K562 (cell line): Measurements from ENCODE around the gene NAGLU. TPM values are rescaled to one million over a fixed set of nuclear protein-coding genes. Genes with fewer than 3 reads are reported as not detected.
A peak's percentile ranks its signal among the peaks of the same experiment; 100 is the strongest.

Experiments used
- ATAC-seq: fragments of 200-7000 bp; cut with Tn5 transposase; 3 replicates; pipeline ENCODE4 v1.9.1; 2020; ENCODE audit warnings: moderate library complexity
- BruUV-seq: library from RNA; stranded (reverse); fragments of 400-500 nt; replicated peaks from 2 replicates; lab custom pipeline; 2021; lab: Mats Ljungman, UMichigan
- CTCF ChIA-PET: fragments of 300-600 bp; formaldehyde crosslinking; extraction: SDS; loops from one replicate; lab custom pipeline; 2021; ENCODE audit warnings: low intra/inter-chr PET ratio; lab: Yijun Ruan, JAX
- POLR2A ChIA-PET: fragments of 300-600, 350-650 bp; sonication (Branson Sonifier 250); formaldehyde crosslinking; extraction: SDS; loops from one replicate; lab custom pipeline; 2021; ENCODE audit warnings: antibody characterized with exemption, inconsistent platforms; lab: Yijun Ruan, JAX
- DNase-seq, 4 experiments: peaks; one replicate each; pipeline versions ENCODE4 v3.0.0 to v3.0.0-alpha.2; 2011 to 2018; ENCODE audit warnings: low spot score in 3 of 4, mixed read lengths in 3 of 4; ENCODE audit errors: extremely low read depth in 1 of 4
- FAIRE-seq: peaks from 2 replicates; lab custom pipeline; 2011; peaks lifted over from hg19 to GRCh38; lab: Jason Lieb, UNC
- H2AFZ ChIP-seq: 2 replicates; pipeline ENCODE4 v1.6.0; 2011; ENCODE audit warnings: low read depth, low read length, control low read depth, inconsistent platforms
- H3K27ac ChIP-seq: fragments of 200-600 bp; 3 replicates; pipeline ENCODE4 v1.8.0; 2011; ENCODE audit warnings: low read depth, mild to moderate bottlenecking, control low read depth, inconsistent platforms, low read length, moderate library complexity, mixed read lengths; ENCODE audit errors: extremely low read depth
- H3K27me3 ChIP-seq, 2 experiments: fragments of 300-600 bp in 1 of 2; 2 replicates in 1 of 2; 3 replicates in 1 of 2; pipeline versions ENCODE4 v1.6.0 to v1.8.0; 2011; ENCODE audit warnings: inconsistent platforms in 2 of 2, low read length in 2 of 2, mild to moderate bottlenecking in 1 of 2, mixed read lengths in 1 of 2, moderate library complexity in 1 of 2; ENCODE audit not compliant: control insufficient read depth in 2 of 2, insufficient read depth in 2 of 2
- H3K36me3 ChIP-seq: fragments of 300-600 bp; 3 replicates; pipeline ENCODE4 v1.8.0; 2011; ENCODE audit warnings: mild to moderate bottlenecking, low read length, inconsistent platforms; ENCODE audit not compliant: control insufficient read depth, insufficient read depth
- H3K4me1 ChIP-seq, 2 experiments: fragments of 200-600 bp in 1 of 2; replicated peaks in 1 of 2; 2 replicates in 1 of 2; 3 replicates in 1 of 2; pipeline versions ENCODE4 v1.5.1 to v1.8.0; 2011; ENCODE audit warnings: inconsistent platforms in 2 of 2, low read length in 2 of 2, mild to moderate bottlenecking in 1 of 2, mixed read lengths in 1 of 2, moderate library complexity in 1 of 2; ENCODE audit not compliant: control insufficient read depth in 2 of 2, insufficient read depth in 2 of 2
- H3K4me2 ChIP-seq: 2 replicates; pipeline ENCODE4 v1.6.1; 2011; ENCODE audit warnings: low read length, control low read depth, inconsistent platforms, mixed read lengths; ENCODE audit not compliant: insufficient read depth
- H3K4me3 ChIP-seq: fragments of 200-600 bp; sonication (generic), shearing (Covaris generic); 2 replicates; pipeline ENCODE4 v1.5.1; 2016; ENCODE audit warnings: control low read depth, inconsistent platforms
- H3K79me2 ChIP-seq: fragments of 200-600 bp; 3 replicates; pipeline ENCODE4 v1.8.0; 2011; ENCODE audit warnings: low read length, inconsistent platforms; ENCODE audit not compliant: control insufficient read depth, insufficient read depth
- H3K9ac ChIP-seq, 2 experiments: 2 replicates each; pipeline versions ENCODE4 v1.6.0 to v1.6.1; 2011; ENCODE audit warnings: low read depth in 2 of 2, low read length in 2 of 2, control low read depth in 1 of 2, inconsistent platforms in 1 of 2, mild to moderate bottlenecking in 1 of 2, mixed read lengths in 1 of 2; ENCODE audit not compliant: insufficient read depth in 1 of 2
- H3K9me1 ChIP-seq: one replicate; pipeline ENCODE4 v1.6.0; 2011; ENCODE audit warnings: inconsistent platforms, mild to moderate bottlenecking, low read length, moderate library complexity; ENCODE audit not compliant: control insufficient read depth, insufficient read depth
- H3K9me3 ChIP-seq: replicated peaks from 2 replicates; pipeline ENCODE4 v1.5.1; 2011; ENCODE audit warnings: low read depth, low read length, inconsistent platforms; ENCODE audit not compliant: control insufficient read depth, insufficient read depth
- H4K20me1 ChIP-seq: replicated peaks from 2 replicates; pipeline ENCODE4 v1.6.1; 2011; ENCODE audit warnings: low read length, inconsistent platforms, mixed read lengths; ENCODE audit not compliant: control insufficient read depth, insufficient read depth
- ATF7 ChIP-seq: fragments of 450-650 bp; IDR thresholded peaks from 2 replicates; pipeline ENCODE4 v1.7.1; 2014; ENCODE audit warnings: mild to moderate bottlenecking, moderate library complexity
- BDP1 ChIP-seq: IDR thresholded peaks from 3 replicates; pipeline ENCODE4 v1.6.1; 2011; ENCODE audit not compliant: insufficient read length, insufficient read depth
- CXXC5 ChIP-seq: fragments of 250-450 bp; sonication (Bioruptor Pico); IDR thresholded peaks from 2 replicates; pipeline ENCODE4 v1.8.0; 2022; ENCODE audit warnings: inconsistent platforms, mild to moderate bottlenecking, moderate library complexity
- EP400 ChIP-seq: fragments of 450-650 bp; IDR thresholded peaks from 2 replicates; pipeline ENCODE4 v1.6.1; 2017; ENCODE audit warnings: antibody characterized with exemption, mild to moderate bottlenecking, moderate library complexity
- ETV5 ChIP-seq: sonication (generic); formaldehyde crosslinking; IDR thresholded peaks from 2 replicates; pipeline ENCODE4 v1.4.0; 2020; ENCODE audit warnings: low read depth, mild to moderate bottlenecking, missing genetic modification reagents
- FIP1L1 ChIP-seq: fragments of 200-400 bp; formaldehyde crosslinking; IDR thresholded peaks from 2 replicates; pipeline ENCODE4 v1.6.1; 2018; ENCODE audit warnings: mild to moderate bottlenecking, low read depth, low read length; ENCODE audit not compliant: poor library complexity, severe bottlenecking
- GTF2A2 ChIP-seq: IDR thresholded peaks from 2 replicates; pipeline ENCODE4 v1.6.1; 2016; ENCODE audit warnings: mild to moderate bottlenecking, missing genetic modification characterization, missing compliant biosample characterization
- HIVEP1 ChIP-seq: fragments of 250-450 bp; sonication (Bioruptor Pico); IDR thresholded peaks from 2 replicates; pipeline ENCODE4 v1.4.0; 2020; ENCODE audit warnings: mild to moderate bottlenecking
- HSF4 ChIP-seq: fragments of 250-450 bp; sonication (Bioruptor Pico); IDR thresholded peaks from 2 replicates; pipeline ENCODE4 v2.1.2; 2022; ENCODE audit warnings: mild to moderate bottlenecking, moderate library complexity, borderline replicate concordance
- KAT2B ChIP-seq: IDR thresholded peaks from one replicate; pipeline ENCODE4 v1.6.1; 2012; ENCODE audit warnings: low read depth, mild to moderate bottlenecking, control low read depth, inconsistent platforms, low read length, moderate library complexity
- NCOA2 ChIP-seq, 2 experiments: fragments of 450-650 bp; IDR thresholded peaks; 2 replicates each; pipeline ENCODE4 v1.6.1; 2018; ENCODE audit warnings: mild to moderate bottlenecking in 2 of 2, moderate library complexity in 1 of 2; ENCODE audit not compliant: partially characterized antibody in 2 of 2
- RBFOX2 ChIP-seq: fragments of 200-400 bp; formaldehyde crosslinking; IDR thresholded peaks from 2 replicates; pipeline ENCODE4 v1.6.1; 2017; ENCODE audit warnings: low read depth, mild to moderate bottlenecking, low read length, moderate library complexity
- SNIP1 ChIP-seq: fragments of 450-650 bp; IDR thresholded peaks from 2 replicates; pipeline ENCODE4 v1.7.1; 2017; ENCODE audit warnings: low read depth, mild to moderate bottlenecking
- SP2 ChIP-seq: IDR thresholded peaks from 2 replicates; pipeline ENCODE4 v1.6.1; 2011; ENCODE audit warnings: mild to moderate bottlenecking, low read depth, low read length, moderate library complexity; ENCODE audit not compliant: poor library complexity, severe bottlenecking; ENCODE audit errors: extremely low read depth
- SUPT5H ChIP-seq: fragments of 450-650 bp; IDR thresholded peaks from 2 replicates; pipeline ENCODE4 v1.6.1; 2016
- TBP ChIP-seq: optimal IDR thresholded peaks from 2 replicates; pipeline ENCODE3; 2011; ENCODE audit warnings: low read depth, low read length, improper control_type of control experiment
- THAP12 ChIP-seq: fragments of 250-450 bp; sonication (Bioruptor Pico); IDR thresholded peaks from 2 replicates; pipeline ENCODE4 v1.9.0; 2021; ENCODE audit warnings: mild to moderate bottlenecking, inconsistent platforms
- ZBTB5 ChIP-seq: fragments of 450-650 bp; IDR thresholded peaks from 2 replicates; pipeline ENCODE4 v1.6.1; 2017; ENCODE audit warnings: antibody characterized with exemption
- ZC3H8 ChIP-seq: fragments of 450-650 bp; IDR thresholded peaks from 2 replicates; pipeline ENCODE4 v1.6.1; 2017
- WGBS: fragments of 100-300 bp; shearing (Covaris generic); methylation state at CpG from one replicate; pipeline ENCODE4 v1.1.6; 2016; ENCODE audit warnings: low coverage, mixed read lengths; ENCODE audit not compliant: insufficient coverage; ENCODE audit errors: missing lambda C conversion rate; 5-methylcytosine and 5-hydroxymethylcytosine counted together
- in situ Hi-C: fragments of 300-500 bp; cut with MboI; formaldehyde crosslinking; loops from 4 replicates; pipeline ENCODE4 v1.15.0; 2018; ENCODE audit warnings: inconsistent platforms, mixed read lengths
- intact Hi-C: fragments of 100-400 bp; cut with micrococcal nuclease; formaldehyde crosslinking; loops from 2 replicates; pipeline ENCODE4 v1.14.2; 2022
- polyA plus RNA-seq, 8 experiments: library from polyadenylated mRNA; depleted of rRNA in 4 of 8; stranded (reverse) in 5 of 8; unstranded in 3 of 8; fragments of >200 nt; fragmentation: Nextera tagmentation in 2 of 8; fragmentation: Illumina TruSeq in 1 of 8; extraction: Ambion mirVana in 2 of 8; extraction: Trizol in 1 of 8; gene quantifications; 2 replicates each; pipeline versions ENCODE4 v1.2.1 to v1.2.3, GENCODE V29; 2011 to 2014; ENCODE audit warnings: inconsistent platforms in 1 of 8, missing spikeins in 1 of 8
- total RNA-seq, 7 experiments: library from RNA; depleted of rRNA in 6 of 7; stranded (reverse); fragments of >200 nt in 6 of 7; fragmentation: Illumina TruSeq in 2 of 7; extraction: Trizol in 2 of 7; gene quantifications; 2 replicates each; pipeline versions ENCODE4 v1.2.1 to v1.2.3, GENCODE V29; 2011 to 2021; ENCODE audit warnings: low replicate concordance in 1 of 7

NAGLU gene
- total and polyA plus RNA-seq, 9 of the 15 experiments (the other 6 are each of a cell fraction or from before 2014, with no cell fraction given): 0.04 to 21.5 (median 8.5) TPM

DNA sequence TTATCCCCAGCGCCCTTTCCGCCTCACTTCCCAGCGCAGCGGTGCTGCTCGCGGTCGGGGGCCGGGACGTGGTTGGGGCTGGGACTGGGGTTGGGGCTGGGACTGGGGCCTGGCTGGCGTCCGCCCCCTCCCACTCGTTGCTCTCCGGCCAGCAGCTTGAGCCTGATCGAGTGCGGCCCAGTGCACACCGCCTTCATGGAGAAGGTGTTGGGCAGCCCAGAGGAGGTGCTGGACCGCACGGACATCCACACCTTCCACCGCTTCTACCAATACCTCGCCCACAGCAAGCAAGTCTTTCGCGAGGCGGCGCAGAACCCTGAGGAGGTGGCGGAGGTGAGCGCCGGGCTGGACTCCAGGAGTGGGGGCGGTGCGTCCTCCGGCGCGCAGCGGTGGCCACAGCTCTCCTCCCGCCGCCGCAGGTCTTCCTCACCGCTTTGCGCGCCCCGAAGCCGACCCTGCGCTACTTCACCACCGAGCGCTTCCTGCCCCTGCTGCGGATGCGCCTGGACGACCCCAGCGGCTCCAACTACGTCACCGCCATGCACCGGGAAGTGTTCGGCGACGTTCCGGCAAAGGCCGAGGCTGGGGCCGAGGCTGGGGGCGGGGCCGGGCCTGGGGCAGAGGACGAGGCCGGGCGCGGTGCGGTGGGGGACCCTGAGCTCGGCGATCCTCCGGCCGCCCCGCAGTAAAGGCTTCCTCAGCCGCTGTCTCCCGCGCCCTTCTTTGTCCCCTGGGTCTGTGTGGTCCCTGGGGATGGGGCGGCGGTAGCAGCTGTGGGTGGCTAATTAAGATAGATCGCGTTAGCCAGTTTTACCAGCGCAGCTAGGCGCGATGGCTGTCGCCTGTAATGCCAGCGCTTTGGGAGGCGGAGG, 18.4 kb downstream of the NAGLU start:
- in situ Hi-C loops: no loop called here
- ChIA-PET POLR2A (interaction anchor here (0.6 to 1.3 kb wide), 6 partner anchors 17 to 371 kb away, joined by 3 to 4 read pairs (median 3); no protein-coding TSS in a partner anchor), CTCF (no interaction called here)
- Histone ChIP-seq H3K27ac (peak overlapping the region; percentile 91), H3K4me2 (peak overlapping the region; percentile 96), H2AFZ (peak overlapping the region; percentile 85), H3K4me3 (peak overlapping the region; percentile 87), H4K20me1 (no peaks in the 10 kb centered on the region), H3K9ac (peak overlapping the region; percentile 66 to 100), H3K27me3 (no peaks in the 10 kb centered on the region), H3K79me2 (peaks cover 26% of the 10 kb centered on the region), H3K9me3 (no peaks in the 10 kb centered on the region), H3K36me3 (peaks cover 4% of the 10 kb centered on the region; the same call in 1 of the 3 replicates), H3K9me1 (no peaks in the 10 kb centered on the region), H3K4me1 (peaks cover 18 to 45% of the 10 kb centered on the region in 2 experiments; a peak in 4 of 5 replicates)
- under 1% methylated on average over 66 of the region's 82 CpGs for WGBS
- DNase-seq (peak; percentile 77 to 90 (median 82)), FAIRE-seq (no peak), ATAC-seq (peak; percentile 85)
- TSS peak; percentile 79 for BruUV-seq
- intact Hi-C loops: no loop called here
- TF ChIP-seq FIP1L1: no peak
- no peak for TF ChIP-seq SP2
- TF ChIP-seq RBFOX2: peak; percentile 87
- no peak for TF ChIP-seq GTF2A2 (tag)
- no peak for TF ChIP-seq ZBTB5
- TF ChIP-seq EP400: peak; percentile 66; the same call in 1 of the 2 replicates
- TF ChIP-seq SUPT5H: peak; percentile 77
- TF ChIP-seq TBP: peak; percentile 51
- TF ChIP-seq SNIP1: no peak
- TF ChIP-seq KAT2B: no peak
- no peak for TF ChIP-seq NCOA2 (IDR thresholded peaks at IDR 0.05; ENCODE audit: partially characterized antibody in 2 of 2)
- 0 out of 2 replicates have a peak, but pooled peaks have one; percentile 14 for TF ChIP-seq ETV5 (CRISPR knock-in tag)
- no peak for TF ChIP-seq BDP1
- TF ChIP-seq ATF7: peak; percentile 90
- no peak for TF ChIP-seq ZC3H8
- TF ChIP-seq THAP12 (CRISPR knock-in tag): peak; percentile 61; the same call in 1 of the 2 replicates
- TF ChIP-seq HSF4: no peak
- peak; percentile 74 for TF ChIP-seq CXXC5 (CRISPR knock-in tag)
- no peak for TF ChIP-seq HIVEP1 (CRISPR knock-in tag)
